Ovary (tissue), 3 donors: ENCODE results near the gene LMNB1.
"Not testable (repeated sequence)": the region's sequence is repeated elsewhere in the genome, so short reads cannot be mapped to it uniquely, and the experiment has no call there.

ENCODE experiments used
- CTCF ChIP-seq, 3 donors: fragments of 450-650 bp in 2 of 3; fragments of 200-600 bp in 1 of 3; IDR thresholded peaks; one replicate each; pipeline versions ENCODE4 v1.5.1 to v1.8.0; 2016 to 2022; ENCODE audit warnings: antibody characterized with exemption in 3 of 3, mild to moderate bottlenecking in 1 of 3
- POLR2A ChIP-seq: fragments of 450-650 bp; IDR thresholded peaks from one replicate; pipeline ENCODE4 v1.6.1; 2017; ENCODE audit warnings: antibody characterized with exemption, mild to moderate bottlenecking, moderate library complexity
- donor health status: DM: no; HTN: no; CAD: no.

- not testable (repeated sequence) for TF ChIP-seq POLR2A; CTCF (IDR thresholded peaks at IDR 0.05)
These were observed 2.3 kb upstream of the LMNB1 start for GRCh38 chr5:126774595-126774994.
